Activated CD4-positive, alpha-beta T cell treated with anti-CD3 and anti-CD28 coated beads for 24 hours (primary cell): ENCODE results near the gene RTEL1.

Experiments
- DNase-seq, 2 donors: peaks; one replicate each; pipeline ENCODE4 v3.0.0-alpha.2; 2020; ENCODE audit warnings: low read depth in 2 of 2

Gene RTEL1

DNA sequence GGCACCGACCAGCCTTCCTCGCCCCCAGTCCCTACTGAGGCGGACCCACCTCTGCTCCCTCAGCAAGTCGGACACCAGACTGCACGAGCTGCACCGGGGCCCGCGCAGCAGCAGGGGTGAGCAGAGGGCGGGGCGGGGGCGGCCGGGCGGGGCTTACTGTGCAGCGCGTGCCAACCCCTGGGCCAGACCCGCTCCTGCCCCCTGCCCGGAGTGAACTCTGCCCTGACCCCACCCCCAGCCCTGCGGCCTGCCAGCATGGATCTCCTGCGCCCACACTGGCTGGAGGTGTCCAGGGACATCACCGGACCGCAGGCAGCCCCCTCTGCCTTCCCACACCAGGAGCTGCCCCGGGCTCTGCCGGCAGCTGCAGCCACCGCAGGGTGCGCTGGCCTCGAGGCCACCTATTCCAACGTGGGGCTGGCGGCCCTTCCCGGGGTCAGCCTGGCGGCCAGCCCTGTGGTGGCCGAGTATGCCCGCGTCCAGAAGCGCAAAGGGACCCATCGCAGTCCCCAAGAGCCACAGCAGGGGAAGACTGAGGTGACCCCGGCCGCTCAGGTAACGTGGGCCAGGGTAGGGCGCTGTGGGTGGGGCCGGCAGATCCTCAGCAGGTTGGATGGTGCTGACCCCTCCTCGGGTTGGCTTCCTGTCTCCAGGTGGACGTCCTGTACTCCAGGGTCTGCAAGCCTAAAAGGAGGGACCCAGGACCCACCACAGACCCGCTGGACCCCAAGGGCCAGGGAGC is 80.0 kb downstream of the RTEL1 start:
- no peak for DNase-seq

DNA sequence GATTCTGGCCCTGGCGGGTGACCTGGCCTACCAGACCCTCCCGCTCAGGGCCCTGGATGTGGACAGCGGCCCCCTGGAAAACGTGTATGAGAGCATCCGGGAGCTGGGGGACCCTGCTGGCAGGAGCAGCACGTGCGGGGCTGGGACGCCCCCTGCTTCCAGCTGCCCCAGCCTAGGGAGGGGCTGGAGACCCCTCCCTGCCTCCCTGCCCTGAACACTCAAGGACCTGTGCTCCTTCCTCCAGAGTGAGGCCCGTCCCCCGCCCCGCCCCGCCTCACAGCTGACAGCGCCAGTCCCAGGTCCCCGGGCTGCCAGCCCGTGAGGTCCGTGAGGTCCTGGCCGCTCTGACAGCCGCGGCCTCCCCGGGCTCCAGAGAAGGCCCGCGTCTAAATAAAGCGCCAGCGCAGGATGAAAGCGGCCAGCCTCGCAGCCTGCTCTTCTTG is 80.6 kb downstream of the RTEL1 start:
- DNase-seq = no peak

DNA sequence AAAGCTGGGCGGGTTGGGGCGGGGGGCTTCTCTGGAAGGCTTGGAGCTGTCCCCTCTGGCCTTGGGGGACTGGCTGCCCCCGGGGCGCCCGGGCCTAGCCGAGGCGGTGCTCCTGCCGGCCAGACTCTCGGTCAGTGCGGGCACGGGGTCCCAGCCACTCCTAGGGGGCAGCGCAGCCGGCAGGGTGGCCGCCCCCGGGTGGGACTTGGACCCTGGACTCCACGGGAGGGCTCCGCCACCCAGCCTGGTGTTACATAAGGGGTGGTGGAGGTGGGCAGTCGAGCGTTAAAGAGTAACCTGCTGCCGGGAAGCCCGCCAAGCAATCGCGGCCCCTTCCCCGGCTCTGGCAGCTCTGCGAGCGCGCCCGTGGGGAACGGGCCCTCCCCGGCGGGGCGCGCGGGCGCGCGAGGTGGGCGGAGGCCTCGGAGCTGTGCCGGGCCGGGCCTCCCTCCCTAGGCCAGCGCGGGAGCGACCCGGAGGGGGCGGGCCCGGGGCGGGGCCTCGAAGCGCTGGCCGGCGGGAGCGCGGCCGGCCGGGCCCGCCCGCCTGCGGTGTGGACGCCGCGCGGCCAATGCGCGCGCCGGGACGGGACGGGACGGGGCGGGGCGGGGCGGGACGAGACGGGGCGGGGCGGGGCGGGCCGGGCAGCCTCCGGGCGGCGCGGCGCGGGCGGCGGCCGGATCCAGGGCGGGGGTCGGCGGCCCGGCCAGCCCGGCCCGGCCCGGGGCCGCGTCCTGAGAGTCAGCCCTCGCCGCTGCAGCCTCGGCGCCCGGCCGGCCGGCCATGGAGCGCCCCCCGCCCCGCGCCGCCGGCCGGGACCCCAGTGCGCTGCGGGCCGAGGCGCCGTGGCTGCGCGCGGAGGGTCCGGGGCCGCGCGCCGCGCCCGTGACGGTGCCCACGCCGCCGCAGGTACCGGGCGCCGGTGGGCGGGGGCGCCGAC is 81.3 kb downstream of the RTEL1 start, which contains the start of gene SLC2A4RG:
TSS of gene SLC2A4RG (plus strand) at position 647 of the 940 bp plus-strand sequence. CDS start at position 784, 137 bp downstream.
- DNase-seq = no peak

DNA sequence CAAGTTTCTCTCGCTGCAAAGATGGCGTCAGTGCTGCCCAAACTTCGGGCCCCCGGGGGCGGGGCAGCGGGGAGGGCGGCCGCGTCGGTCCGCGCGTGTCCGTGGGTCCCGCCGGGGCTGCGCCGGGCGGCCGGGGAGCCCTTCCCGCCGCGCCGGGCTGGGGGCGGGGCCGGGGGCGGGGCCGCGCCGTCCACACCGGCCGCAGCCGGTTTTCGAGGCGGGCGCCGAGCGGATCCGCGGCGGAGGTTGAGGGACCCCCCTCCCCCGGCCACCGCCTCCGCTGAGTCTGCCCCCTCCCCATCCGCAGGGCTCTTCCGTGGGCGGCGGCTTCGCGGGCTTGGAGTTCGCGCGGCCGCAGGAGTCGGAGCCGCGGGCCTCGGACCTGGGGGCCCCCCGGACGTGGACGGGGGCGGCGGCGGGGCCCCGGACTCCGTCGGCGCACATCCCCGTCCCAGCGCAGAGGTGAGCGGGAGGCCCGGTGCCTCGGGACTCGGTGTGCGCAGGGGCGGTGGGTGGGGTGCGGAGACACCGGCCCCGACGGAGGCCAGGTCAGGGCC is 82.0 kb downstream of the RTEL1 start:
- no peak for DNase-seq

DNA sequence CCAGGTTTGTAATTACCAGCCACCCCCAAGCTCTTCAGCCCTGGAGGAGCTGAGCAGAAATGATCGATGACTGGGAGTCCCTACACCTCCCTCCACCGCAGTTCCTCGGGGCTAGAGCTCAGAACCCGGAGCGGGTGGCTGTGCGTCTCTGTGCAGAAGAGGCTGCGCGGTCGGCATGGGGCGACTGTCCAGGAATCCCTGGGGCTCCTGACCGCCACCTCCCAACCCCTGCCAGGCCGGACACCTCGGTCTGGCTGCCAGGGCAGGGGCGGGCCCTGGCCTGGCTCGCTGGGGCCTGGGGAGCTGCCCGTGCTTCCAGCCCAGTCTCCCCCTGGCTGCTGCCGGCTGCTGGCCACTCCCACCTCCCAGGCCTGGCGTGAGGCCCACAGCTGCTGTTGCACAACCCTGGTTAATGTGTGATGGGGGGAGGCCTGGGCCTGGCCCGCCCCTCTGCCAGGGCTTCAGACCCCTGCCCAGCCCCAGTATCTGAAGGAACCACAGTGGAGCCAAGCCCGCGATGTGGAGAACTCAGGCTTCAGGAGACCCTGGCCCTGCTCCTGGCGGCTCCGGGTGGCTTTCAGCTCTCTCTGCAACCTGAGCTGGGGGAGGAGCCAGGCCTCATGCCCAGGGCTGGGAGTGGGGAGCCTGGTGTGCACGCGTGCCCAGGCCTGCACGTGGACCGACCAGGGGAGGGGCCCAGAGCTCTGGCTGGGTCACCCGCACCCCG is 82.7 kb downstream of the RTEL1 start:
- no peak for DNase-seq

DNA sequence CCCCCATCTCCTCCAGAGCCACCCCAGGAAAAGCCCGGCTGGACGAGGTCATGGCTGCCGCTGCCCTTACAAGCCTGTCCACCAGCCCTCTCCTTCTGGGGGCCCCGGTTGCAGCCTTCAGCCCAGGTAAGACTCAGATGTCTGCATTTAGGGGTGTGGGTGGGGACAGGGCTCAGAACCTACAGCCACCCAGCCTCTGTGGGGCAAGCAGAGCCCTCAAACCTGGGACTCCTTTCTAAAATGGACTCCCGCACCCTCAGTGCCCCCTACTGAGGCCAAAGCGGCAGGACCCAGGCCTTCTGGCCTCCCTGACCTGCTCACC is 83.2 kb downstream of the RTEL1 start:
- DNase-seq = no peak

DNA sequence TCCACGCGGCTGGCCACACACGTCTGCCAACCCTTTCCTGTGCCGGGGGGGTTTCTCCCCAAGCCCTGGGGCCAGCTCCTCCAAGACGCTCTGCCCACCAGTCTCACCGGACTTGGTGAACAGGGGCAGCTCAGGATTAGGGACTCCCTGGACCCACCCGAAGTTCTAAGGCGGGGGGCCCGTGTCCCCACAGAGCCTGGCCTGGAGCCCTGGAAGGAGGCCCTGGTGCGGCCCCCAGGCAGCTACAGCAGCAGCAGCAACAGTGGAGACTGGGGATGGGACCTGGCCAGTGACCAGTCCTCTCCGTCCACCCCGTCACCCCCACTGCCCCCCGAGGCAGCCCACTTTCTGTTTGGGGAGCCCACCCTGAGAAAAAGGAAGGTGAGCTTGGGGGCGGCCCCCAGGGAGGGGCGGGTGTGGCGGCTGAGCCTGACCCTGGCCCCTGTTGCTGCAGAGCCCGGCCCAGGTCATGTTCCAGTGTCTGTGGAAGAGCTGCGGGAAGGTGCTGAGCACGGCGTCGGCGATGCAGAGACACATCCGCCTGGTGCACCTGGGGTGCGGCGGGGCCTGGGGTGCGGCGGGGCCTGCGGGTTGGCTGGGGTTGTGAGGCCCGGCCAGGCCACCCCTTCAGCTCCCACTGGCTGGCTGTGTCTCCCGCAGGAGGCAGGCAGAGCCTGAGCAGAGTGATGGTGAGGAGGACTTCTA is 83.7 kb downstream of the RTEL1 start:
- DNase-seq = no peak

DNA sequence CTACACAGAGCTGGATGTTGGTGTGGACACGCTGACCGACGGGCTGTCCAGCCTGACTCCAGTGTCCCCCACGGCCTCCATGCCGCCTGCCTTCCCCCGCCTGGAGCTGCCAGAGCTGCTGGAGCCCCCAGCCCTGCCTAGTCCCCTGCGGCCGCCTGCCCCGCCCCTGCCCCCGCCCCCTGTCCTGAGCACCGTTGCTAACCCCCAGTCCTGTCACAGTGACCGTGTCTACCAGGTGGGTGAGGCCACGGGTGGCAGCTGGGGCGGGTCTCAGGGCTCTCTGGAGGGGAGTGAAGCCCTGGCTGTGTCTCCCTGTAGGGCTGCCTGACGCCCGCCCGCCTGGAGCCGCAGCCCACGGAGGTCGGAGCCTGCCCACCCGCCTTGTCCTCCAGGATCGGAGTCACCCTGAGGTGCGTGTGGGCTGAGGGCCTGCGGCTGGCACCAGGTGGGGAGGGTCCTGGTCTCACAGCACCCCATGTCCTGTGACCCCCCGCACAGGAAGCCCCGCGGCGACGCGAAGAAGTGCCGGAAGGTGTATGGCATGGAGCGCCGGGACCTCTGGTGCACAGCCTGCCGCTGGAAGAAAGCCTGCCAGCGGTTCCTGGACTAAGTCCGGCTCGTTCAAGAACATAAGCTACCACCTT is 84.4 kb downstream of the RTEL1 start:
- DNase-seq = no peak

DNA sequence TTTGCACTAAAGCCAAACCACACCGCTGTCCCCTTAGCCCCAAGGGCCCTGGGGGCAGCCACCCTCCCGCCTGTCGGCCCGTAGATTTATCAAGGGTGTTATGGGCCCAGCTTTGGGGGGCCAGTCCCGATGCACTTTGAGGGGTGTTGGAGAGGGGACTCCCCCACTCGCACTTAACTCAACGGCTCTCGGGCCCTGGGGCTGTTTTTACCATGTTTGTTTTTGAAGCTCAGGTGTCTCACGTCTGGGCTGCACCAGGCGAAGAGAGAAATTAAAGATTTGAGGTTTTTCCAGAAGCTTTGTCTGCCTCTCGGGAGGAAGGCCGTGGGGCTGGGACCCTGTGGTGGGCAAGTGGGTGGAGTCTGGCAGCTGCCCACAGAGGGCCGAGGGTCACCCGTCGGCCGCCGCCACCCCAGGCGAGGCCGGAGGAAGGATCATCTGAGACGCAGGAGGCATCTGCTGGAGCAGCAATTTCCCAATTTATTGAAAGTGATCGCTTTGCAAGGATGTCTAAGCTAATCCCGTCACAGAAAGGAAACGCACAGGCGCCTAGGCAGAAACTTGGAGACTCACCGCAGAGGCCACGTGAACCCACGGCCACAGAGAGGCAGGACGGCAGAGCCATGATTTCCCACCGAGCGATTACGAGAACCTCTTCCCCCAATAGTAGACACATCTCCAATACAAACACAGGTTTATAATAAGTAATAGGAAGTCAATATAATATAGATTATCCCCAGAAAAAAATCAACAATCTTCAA is 85.3 kb downstream of the RTEL1 start:
- no peak for DNase-seq

DNA sequence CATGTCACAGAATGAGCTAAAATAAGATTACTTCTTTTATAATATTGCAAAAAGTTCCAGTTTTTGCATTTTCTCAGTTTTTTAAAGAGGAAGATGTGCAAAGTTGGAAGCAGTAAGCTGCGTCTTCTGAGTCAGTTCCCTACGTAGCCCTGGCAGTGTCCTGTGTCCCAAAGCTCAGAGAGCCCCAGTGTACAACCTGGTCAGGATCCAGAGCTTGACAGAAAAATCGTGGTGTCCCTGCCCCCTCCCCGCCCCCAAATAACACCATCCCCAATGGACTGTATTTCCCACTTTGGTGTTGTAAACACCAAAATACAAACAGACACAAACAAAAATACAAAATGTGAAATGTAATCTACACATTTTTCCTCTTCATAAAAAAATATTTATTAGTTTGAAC is 86.0 kb downstream of the RTEL1 start:
- no peak for DNase-seq

DNA sequence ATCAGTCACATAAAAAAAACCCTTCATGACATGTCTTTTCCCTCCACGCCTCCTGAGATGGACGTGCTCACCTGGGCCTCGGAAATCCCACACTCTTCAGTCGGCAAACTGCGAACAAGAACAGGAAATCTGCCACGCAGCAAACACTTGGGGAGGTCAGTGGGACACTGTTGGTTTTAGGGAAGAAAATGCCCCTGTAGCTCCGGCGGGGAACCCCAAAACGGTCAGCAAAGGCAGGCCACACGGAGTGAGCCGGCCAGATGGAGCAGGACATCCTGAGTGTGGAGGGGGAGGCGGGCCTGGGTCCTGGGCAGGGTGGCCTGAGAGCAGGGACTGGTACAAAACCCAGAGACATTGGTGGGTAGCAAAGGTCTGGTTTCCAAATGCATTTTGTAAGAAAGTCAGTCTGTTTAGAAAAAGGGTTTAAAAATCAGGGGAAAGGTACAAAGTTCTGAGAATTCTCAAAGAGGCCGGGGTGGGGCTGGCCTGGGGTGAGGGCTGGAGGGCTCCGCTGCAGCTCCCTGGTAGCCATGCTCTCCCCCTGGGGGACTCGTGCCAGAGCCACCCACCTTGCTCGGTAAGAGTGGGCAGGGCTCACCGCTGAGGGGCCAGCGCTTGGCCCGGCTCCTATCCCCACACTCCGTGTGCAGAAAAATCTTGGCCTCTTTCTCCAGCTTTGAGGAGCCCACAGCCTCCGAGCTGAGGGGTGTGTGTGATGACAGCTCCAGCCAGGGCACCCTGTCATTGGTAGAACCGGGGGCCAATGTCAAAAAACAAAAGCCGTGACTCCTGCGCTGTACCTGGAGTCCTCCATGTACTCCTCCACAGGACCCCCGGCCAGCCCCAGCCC is 86.7 kb downstream of the RTEL1 start:
- DNase-seq = no peak

DNA sequence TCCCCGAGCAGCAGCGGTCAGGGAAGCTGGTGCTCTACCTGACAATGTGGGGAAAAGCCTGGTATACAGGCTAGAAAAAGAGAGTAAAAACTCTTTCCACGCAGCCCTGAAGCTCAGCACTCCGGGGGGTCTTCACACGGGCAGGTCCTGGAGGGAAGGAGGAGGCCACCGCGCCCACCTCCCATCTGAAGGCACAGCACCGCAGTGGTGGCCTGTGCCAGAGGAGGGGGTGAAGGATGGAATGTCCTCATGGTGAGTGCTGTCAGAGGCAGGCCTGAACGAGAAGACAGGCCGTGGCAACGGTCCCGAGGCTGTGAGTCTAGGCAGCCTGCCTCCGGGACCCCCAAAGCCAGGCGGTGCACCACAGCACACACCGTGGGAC is 87.3 kb downstream of the RTEL1 start:
- no peak for DNase-seq
